SK-N-MC (cell line): ENCODE measurements around the gene PLEKHO1.

Experiments
- EZH2 ChIP-seq: fragments of 200-600 bp; sonication (generic); IDR thresholded peaks from one replicate; pipeline ENCODE4 v1.6.1; 2017; ENCODE audit warnings: antibody characterized with exemption
- FOXP2 ChIP-seq: optimal IDR thresholded peaks from 2 replicates; pipeline ENCODE3; 2011; ENCODE audit warnings: mild to moderate bottlenecking, moderate library complexity; ENCODE audit not compliant: insufficient read depth; ENCODE audit errors: extremely low read length, control extremely low read depth
- POLR2AphosphoS5 ChIP-seq: IDR thresholded peaks from 2 replicates; pipeline ENCODE4 v1.6.1; 2012; ENCODE audit warnings: mild to moderate bottlenecking, low read depth, low read length, borderline replicate concordance

GRCh38 chr1:150180474-150180873 is 30.8 kb downstream of the PLEKHO1 start:
- TF ChIP-seq POLR2AphosphoS5 (no peak), EZH2 (no peak), FOXP2 (no peak)
